ENCODE measurements around the gene RPL13. TPM values are rescaled to one million over a fixed set of nuclear protein-coding genes. Genes with fewer than 3 reads are reported as not detected.
A peak's percentile ranks its signal among the peaks of the same experiment; 100 is the strongest.

The RPL13 gene
- total and polyA plus RNA-seq, 2 of the 4 experiments (the other 2 are of a cell fraction): 2,098 to 3,527 TPM

- H3K4me3 ChIP-seq (ENCODE audit: insufficient read depth, low read depth, low read length): no peak overlapping the region
- no peak overlapping the region for H2BK120ac ChIP-seq (ENCODE audit: low read depth, low read length)
- no peaks in the 10 kb centered on the region for H3K9me3 ChIP-seq (ENCODE audit: control insufficient read depth, insufficient read depth, low read length)
- H3K79me1 ChIP-seq (ENCODE audit: low read depth in 1 of 2, low read length in 2 of 2): no peaks in the 10 kb centered on the region
- no peak overlapping the region for H2AFZ ChIP-seq (replicated peaks; ENCODE audit: low read length, poor library complexity)
- no peak overlapping the region for H4K8ac ChIP-seq (ENCODE audit: low read depth in 2 of 2, low read length in 2 of 2)
- no peak overlapping the region for H2BK15ac ChIP-seq (ENCODE audit: low read depth, low read length)
- in situ Hi-C loops (cut with MboI; ENCODE audit: low sequenced_read_pairs): no loop called here
- no peak overlapping the region for H3K14ac ChIP-seq (replicated peaks; ENCODE audit: low read depth, low read length)
- 0 out of 2 replicates have a peak overlapping the region, but pooled peaks have one; percentile 16 for H2AK5ac ChIP-seq (ENCODE audit: low read depth, low read length)
- no peak overlapping the region for H4K5ac ChIP-seq (ENCODE audit: low read depth, low read length)
- H3K4me1 ChIP-seq (ENCODE audit: control insufficient read depth, insufficient read depth, low read length): no peaks in the 10 kb centered on the region
- H4K20me1 ChIP-seq (ENCODE audit: insufficient read depth, low read length): no peaks in the 10 kb centered on the region
- dilution Hi-C loops (cut with HindIII; ENCODE audit: low sequenced_read_pairs, unreplicated experiment): no loop called here
- H3K9ac ChIP-seq (ENCODE audit: low read depth, low read length): no peak overlapping the region
- intact Hi-C loops (cut with micrococcal nuclease): no loop called here
- WGBS, 2 experiments (ENCODE audit: extremely low coverage in 2 of 2, insufficient read length in 1 of 2): 94% methylated on average over 42 of the region's 47 CpGs; no CpG with 5 or more reads in 1 of the 2 experiments
- H3K27me3 ChIP-seq (ENCODE audit: control insufficient read depth, insufficient read depth, low read length): no peaks in the 10 kb centered on the region
- POLR2A ChIA-PET (ENCODE audit: unreplicated experiment): no interaction called here
- DNase-seq (no peak), ATAC-seq (ENCODE audit: low read depth) (no peak)
- BruUV-seq (replicated peaks): no TSS peak
- H2BK20ac ChIP-seq (ENCODE audit: low read depth, low read length): no peak overlapping the region
- no peak overlapping the region for H3K23ac ChIP-seq (ENCODE audit: low read depth, low read length)
- no peak for TF ChIP-seq CTCF (conservative IDR thresholded peaks at IDR 0.05; ENCODE audit: low read depth, low read length)
- no peak for TF ChIP-seq RFX5 (IDR thresholded peaks at IDR 0.05; ENCODE audit: low read depth, low read length)
- TF ChIP-seq CHD1 (IDR thresholded peaks at IDR 0.05; ENCODE audit: low read depth, low read length): no peak
- no peak for TF ChIP-seq RCOR1 (IDR thresholded peaks at IDR 0.05; ENCODE audit: insufficient replicate concordance, low read length)
- TF ChIP-seq MAZ (IDR thresholded peaks at IDR 0.05; ENCODE audit: borderline replicate concordance, low read depth, low read length): no peak
- TF ChIP-seq FOS (IDR thresholded peaks at IDR 0.05; ENCODE audit: low read depth, low read length): no peak
- no peak for TF ChIP-seq ELK1 (IDR thresholded peaks at IDR 0.05; ENCODE audit: borderline replicate concordance, low read depth, low read length)
- TF ChIP-seq MAFK (IDR thresholded peaks at IDR 0.05; ENCODE audit: low read depth, low read length): no peak
- TF ChIP-seq BHLHE40 (IDR thresholded peaks at IDR 0.05; ENCODE audit: low read depth, low read length): no peak
- peak overlapping the region; percentile 3 for H2AK9ac ChIP-seq (replicated peaks; ENCODE audit: low read depth, low read length, poor library complexity)
- no peak overlapping the region for H3K4ac ChIP-seq (ENCODE audit: low read depth, low read length)
- CTCF ChIA-PET: no interaction called here
- no peak overlapping the region for H2BK5ac ChIP-seq (ENCODE audit: low read depth, low read length, poor library complexity, severe bottlenecking)
- H3K18ac ChIP-seq (ENCODE audit: low read depth, low read length): no peak overlapping the region
- H4K91ac ChIP-seq (ENCODE audit: insufficient read depth, low read depth, low read length): no peak overlapping the region
- no peaks in the 10 kb centered on the region; the same call in 1 of the 2 replicates for H3K9me1 ChIP-seq (ENCODE audit: insufficient read depth, low read length)
- no peaks in the 10 kb centered on the region; the same call in 1 of the 2 replicates for H3K36me3 ChIP-seq (ENCODE audit: control insufficient read depth, insufficient read depth, low read length)
- no peak overlapping the region for H3K27ac ChIP-seq (ENCODE audit: insufficient read depth, low read length)
- no peak overlapping the region for H3K56ac ChIP-seq (ENCODE audit: extremely low read depth, insufficient read depth, low read length)
- H3K4me2 ChIP-seq (ENCODE audit: low read depth, low read length): no peak overlapping the region
Observed at GRCh38 chr16:89595330-89596060, 35.0 kb downstream of the RPL13 start.

Data from IMR-90 (cell line).